Stimulated activated CD8-positive, alpha-beta memory T cell treated with anti-CD3 and anti-CD28 coated beads, Interleukin-4, amount 100 ng/mL, for 4 hours (primary cell): Measurements from ENCODE around the gene RNF207.

Experiments used
- DNase-seq, 2 donors: peaks; one replicate each; pipeline ENCODE4 v3.0.0-alpha.2; 2020; ENCODE audit warnings: low read depth in 2 of 2, low spot score in 1 of 2

RNF207 gene

GRCh38 chr1:6172549-6172948, 33.4 kb upstream of the RNF207 start:
- no peak for DNase-seq

GRCh38 chr1:6174621-6175410, 31.1 kb upstream of the RNF207 start:
- DNase-seq: no peak

GRCh38 chr1:6175411-6175828, 30.5 kb upstream of the RNF207 start:
- DNase-seq: no peak

GRCh38 chr1:6176779-6177178, 29.1 kb upstream of the RNF207 start:
- no peak for DNase-seq

- DNase-seq: no peak
Observed at GRCh38 chr1:6177681-6178380, 28.1 kb upstream of the RNF207 start.

- no peak for DNase-seq
Observed at GRCh38 chr1:6178751-6179563, 27.0 kb upstream of the RNF207 start.

- no peak for DNase-seq
Observed at GRCh38 chr1:6179564-6180175, 26.2 kb upstream of the RNF207 start.

- no peak for DNase-seq
Observed at GRCh38 chr1:6180268-6180706, 25.6 kb upstream of the RNF207 start, which contains the start of gene CHD5. CHD5 (minus strand) TSS chr1:6180321; CDS start chr1:6180023, 298 bp downstream.

GRCh38 chr1:6180707-6181311, 25.1 kb upstream of the RNF207 start:
- DNase-seq: no peak

- DNase-seq: no peak
Observed at GRCh38 chr1:6181347-6181770, 24.6 kb upstream of the RNF207 start.

- no peak for DNase-seq
Observed at GRCh38 chr1:6183520-6183989, 22.4 kb upstream of the RNF207 start.

GRCh38 chr1:6184083-6184783, 21.7 kb upstream of the RNF207 start:
- no peak for DNase-seq

- no peak for DNase-seq
Observed at GRCh38 chr1:6185151-6185550, 20.8 kb upstream of the RNF207 start.

GRCh38 chr1:6185635-6186382, 20.1 kb upstream of the RNF207 start:
- no peak for DNase-seq

GRCh38 chr1:6188466-6188865, 17.5 kb upstream of the RNF207 start:
- no peak for DNase-seq

GRCh38 chr1:6191968-6192367, 14.0 kb upstream of the RNF207 start:
- no peak for DNase-seq

- DNase-seq: no peak
Observed at GRCh38 chr1:6197746-6198427, 8.0 kb upstream of the RNF207 start.

- peak in 1 of 2 donors; percentile 4 for DNase-seq
Observed at GRCh38 chr1:6198646-6199297, 7.1 kb upstream of the RNF207 start.
